GM23248 (cell line): ENCODE measurements around the gene AGAP1.

Experiments
- EZH2 ChIP-seq: fragments of 200-600 bp; sonication (generic); IDR thresholded peaks from 2 replicates; pipeline ENCODE4 v1.6.1; 2018; ENCODE audit warnings: antibody characterized with exemption, mild to moderate bottlenecking; ENCODE audit not compliant: insufficient read depth, poor library complexity, severe bottlenecking
- EZH2phosphoT487 ChIP-seq: fragments of 200-600 bp; sonication (generic); IDR thresholded peaks from 2 replicates; pipeline ENCODE4 v1.6.1; 2018; ENCODE audit warnings: antibody characterized with exemption, moderate library complexity, mild to moderate bottlenecking, low read depth; ENCODE audit not compliant: insufficient read depth

DNA sequence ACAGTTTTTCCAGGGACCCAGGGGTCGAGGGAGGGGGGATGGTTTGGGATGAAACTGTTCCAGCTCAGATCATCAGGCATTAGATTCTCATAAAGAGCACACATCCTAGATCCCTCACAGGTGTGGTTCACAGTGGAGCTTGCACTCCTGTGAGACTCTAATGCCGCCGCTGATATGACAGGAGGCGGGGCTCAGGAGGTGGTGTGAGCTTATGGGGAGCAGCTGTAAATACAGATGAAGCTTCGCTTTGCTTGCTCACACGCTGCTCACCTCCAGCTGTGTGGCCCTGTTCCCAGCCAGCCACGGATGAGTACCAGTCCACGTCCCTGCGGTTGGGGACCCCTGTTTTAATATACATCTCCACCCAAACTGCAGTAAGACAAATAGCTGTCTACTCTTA lies 204.2 kb downstream of the AGAP1 start:
- TF ChIP-seq EZH2phosphoT487 (no peak), EZH2 (no peak)
